COLO668 (cell line): ENCODE data around the gene MPP3.
"Not testable (repeated sequence)": the region's sequence is repeated elsewhere in the genome, so short reads cannot be mapped to it uniquely, and the experiment has no call there.

ENCODE experiments used
- DNase-seq: peaks from one replicate; lab custom pipeline; 2025; ENCODE audit not compliant: unreplicated experiment; lab: John Stamatoyannopoulos, UW

The MPP3 gene

GRCh38 chr17:43860927-43861622 is 28.1 kb upstream of the MPP3 start:
- no peak for DNase-seq

- no peak for DNase-seq
Observed at GRCh38 chr17:43860077-43860725, 27.3 kb upstream of the MPP3 start.

- DNase-seq, result no peak
Observed at GRCh38 chr17:43857957-43858600, 25.1 kb upstream of the MPP3 start.

GRCh38 chr17:43857141-43857540 is 24.2 kb upstream of the MPP3 start:
- no peak for DNase-seq

GRCh38 chr17:43856141-43856540 is 23.2 kb upstream of the MPP3 start:
- no peak for DNase-seq

- DNase-seq, result no peak
Observed at GRCh38 chr17:43855061-43855460, 22.1 kb upstream of the MPP3 start.

GRCh38 chr17:43854498-43854897 is 21.6 kb upstream of the MPP3 start:
- no peak for DNase-seq

GRCh38 chr17:43853546-43853945 is 20.6 kb upstream of the MPP3 start:
- no peak for DNase-seq

GRCh38 chr17:43852571-43852970 is 19.6 kb upstream of the MPP3 start:
- DNase-seq, result no peak

- no peak for DNase-seq
Observed at GRCh38 chr17:43849116-43849515, 16.2 kb upstream of the MPP3 start.

GRCh38 chr17:43848601-43849000 is 15.7 kb upstream of the MPP3 start:
- DNase-seq, result no peak

GRCh38 chr17:43846963-43847371 is 14.0 kb upstream of the MPP3 start, which contains the start of gene CD300LG:
CD300LG (plus strand) TSS chr17:43847176; CDS start chr17:43847217, 41 bp downstream.
- DNase-seq, result no peak

GRCh38 chr17:43846221-43846712 is 13.3 kb upstream of the MPP3 start:
- peak; percentile 62 for DNase-seq

- DNase-seq, result no peak
Observed at GRCh38 chr17:43845766-43846165, 12.8 kb upstream of the MPP3 start.

GRCh38 chr17:43844241-43844640 is 11.3 kb upstream of the MPP3 start:
- no peak for DNase-seq

GRCh38 chr17:43842975-43843325 is 10.0 kb upstream of the MPP3 start:
- DNase-seq, result no peak

GRCh38 chr17:43842091-43842974 is 9.4 kb upstream of the MPP3 start:
- not testable (repeated sequence) for DNase-seq

GRCh38 chr17:43841282-43841681 is 8.3 kb upstream of the MPP3 start:
- DNase-seq, result no peak

- DNase-seq, result no peak
Observed at GRCh38 chr17:43840814-43841213, 7.9 kb upstream of the MPP3 start.

- peak; percentile 91 for DNase-seq
Observed at GRCh38 chr17:43839670-43840108, 6.7 kb upstream of the MPP3 start.

GRCh38 chr17:43834106-43834505 is 1.2 kb upstream of the MPP3 start:
- DNase-seq, result peak; percentile 2
